GM19455 (cell line): ENCODE results near the gene GATC.

Experiments used
- ATAC-seq: cut with Tn5 transposase; IDR thresholded peaks from one replicate; pipeline ENCODE4 v1.9.1; 2021; ENCODE audit not compliant: unreplicated experiment

GATC gene, protein sequence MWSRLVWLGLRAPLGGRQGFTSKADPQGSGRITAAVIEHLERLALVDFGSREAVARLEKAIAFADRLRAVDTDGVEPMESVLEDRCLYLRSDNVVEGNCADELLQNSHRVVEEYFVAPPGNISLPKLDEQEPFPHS

DNA sequence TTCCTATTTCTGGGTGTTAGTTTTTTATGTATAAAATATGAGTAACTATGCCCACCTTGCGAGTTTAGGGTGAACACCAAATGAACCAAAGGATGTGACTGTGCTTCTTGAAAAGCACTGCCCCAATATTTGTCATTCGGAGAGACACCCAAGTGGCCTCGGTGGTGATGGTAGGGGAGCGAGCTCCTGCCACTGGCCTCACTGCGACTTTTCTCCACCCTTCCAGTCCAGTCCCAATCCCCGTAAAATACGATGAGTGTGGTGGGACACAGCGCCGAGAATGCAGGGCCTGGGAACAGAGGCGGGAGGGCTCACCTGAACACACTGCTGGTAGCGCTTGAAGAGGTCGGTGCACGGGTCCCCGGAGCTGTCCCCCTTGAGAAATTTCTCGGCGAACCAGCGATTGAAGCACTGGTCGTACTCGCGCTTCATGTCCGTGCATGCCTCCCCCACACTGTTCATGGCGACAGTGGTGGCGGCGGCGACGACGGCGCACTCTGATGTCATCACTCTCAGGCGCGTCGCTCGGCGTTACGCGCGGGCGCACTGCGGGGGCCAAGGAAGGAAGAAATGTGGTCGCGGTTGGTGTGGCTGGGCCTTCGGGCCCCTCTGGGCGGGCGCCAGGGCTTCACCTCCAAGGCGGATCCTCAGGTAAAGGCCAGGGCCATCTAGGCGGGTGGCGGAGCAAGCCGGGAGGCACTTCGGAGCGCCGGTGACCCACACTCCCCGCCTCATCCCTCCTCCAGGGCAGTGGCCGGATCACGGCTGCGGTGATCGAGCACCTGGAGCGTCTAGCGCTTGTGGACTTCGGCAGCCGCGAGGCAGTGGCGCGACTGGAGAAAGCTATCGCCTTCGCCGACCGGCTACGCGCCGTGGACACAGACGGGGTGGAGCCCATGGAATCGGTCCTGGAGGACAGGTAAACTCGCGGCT, at the start of gene GATC, which contains the start of gene TRIAP1:
Gene GATC (plus strand): TSS at position 534 of the 933 bp plus-strand sequence. CDS start 37 bp downstream, at position 571.
Gene TRIAP1 (minus strand): TSS at position 474 of the 933 bp plus-strand sequence. CDS start 12 bp downstream, at position 462.
- peak; percentile 85 for ATAC-seq

DNA sequence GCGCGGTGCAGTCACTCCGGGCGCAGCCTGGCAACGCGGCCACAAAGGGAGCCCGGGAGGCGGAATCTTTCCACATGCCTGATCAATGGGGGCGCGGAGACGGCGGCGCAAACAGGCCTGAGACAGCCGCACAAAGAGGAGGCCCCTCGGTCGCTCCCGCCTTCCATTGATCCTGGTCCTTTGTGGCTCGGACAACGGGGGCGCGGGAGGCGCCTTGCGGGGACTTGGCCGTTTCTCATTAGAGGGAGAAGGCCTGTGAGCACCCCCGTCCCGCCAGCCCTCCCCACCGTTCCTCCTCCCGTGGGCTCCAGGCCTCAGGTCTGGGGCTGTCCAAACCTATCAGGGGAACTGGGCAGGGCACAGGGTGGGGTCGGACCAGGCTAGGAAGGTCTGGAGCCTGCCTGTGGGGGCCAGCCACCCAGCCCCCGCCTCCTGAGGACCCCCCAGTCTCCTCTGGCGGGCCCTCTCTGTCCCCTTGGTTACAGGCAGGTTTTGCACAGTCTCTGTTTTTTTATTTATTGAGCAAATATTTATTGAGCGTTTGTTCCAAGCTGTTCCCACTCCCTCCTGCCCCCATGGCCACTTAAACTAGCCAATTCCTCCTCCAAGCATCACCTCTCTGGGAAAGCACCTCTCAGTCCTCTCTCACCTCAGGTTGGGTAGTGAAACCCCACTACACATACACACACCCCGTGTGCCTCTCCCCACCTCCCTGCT, 48.3 kb upstream of the GATC start:
- no peak for ATAC-seq

DNA sequence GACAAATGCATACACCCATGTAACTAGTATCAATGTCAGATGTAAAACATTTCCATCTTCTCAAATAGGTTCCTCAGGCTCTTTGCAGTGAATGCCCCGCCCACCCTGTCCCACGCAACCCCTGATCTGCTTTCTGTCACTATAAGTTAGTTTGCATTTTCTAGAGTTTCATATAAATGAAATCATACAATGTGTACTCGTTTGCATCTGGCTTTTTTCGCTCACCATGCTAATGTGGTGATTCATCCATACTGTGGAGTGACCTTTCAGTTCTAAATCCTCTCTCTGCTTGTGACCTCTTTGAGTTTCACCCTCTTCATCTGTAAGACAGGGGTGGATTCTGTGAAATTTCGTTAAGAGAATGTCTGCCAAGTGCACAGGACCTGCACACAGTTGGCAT, 46.7 kb upstream of the GATC start:
- no peak for ATAC-seq

DNA sequence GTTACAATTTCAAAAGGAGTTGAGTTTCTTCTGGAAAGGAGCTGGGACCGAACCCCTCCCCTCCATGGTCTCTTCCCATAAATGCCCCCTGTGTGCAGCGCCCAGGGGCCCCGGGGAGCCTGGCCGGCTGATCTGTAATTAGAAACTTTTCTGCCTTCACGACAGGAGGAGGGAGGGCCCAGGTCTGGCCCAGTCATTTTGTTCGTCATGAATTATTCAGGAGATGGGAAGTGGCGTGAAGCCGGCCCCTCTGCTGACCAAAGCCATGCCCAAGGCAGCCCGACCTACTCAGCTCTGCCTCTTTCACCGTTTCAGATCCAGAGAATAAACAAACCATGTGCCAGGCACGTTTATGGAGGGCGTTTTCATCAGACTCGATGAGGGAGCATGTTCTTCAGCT, 44.0 kb upstream of the GATC start:
- ATAC-seq = no peak

DNA sequence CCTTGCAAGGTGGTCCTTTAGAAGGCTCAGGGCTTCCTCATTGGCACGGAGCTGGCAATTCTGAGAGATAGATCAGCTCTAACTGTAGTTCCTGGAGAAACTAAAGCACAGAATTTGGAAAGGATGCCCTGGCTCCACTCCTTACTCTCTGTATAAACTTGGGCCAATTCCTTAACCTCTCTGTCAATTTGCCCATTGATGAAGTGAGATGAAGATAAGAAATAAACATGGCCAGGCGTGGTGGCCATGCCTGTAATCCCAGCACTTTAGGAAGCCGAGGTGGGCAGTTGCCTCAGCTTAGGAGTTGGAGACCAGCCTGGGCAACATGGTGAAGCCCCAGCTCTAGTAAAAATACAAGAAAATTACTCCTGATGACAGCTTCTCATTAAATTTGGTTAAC, 42.4 kb upstream of the GATC start:
- no peak for ATAC-seq

DNA sequence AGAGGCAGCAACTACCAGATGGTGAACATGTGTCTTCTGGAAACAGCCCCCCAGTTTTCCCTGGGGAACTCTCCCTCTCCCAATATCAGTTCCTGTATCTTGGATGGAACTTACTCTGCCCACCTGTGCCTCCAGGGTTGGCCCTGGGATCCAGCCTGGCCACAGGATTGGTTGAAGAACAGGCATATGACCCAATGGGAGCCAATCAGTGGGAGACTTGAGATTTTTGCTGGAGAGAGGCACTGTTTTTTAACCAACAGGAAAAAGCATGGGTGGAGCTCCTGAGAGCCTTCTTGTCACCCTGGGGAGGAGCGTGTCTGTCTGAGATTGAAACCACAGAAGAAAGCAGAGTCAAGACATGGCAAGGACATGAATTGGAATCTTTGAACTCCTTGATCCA, 42.0 kb upstream of the GATC start:
- no peak for ATAC-seq

DNA sequence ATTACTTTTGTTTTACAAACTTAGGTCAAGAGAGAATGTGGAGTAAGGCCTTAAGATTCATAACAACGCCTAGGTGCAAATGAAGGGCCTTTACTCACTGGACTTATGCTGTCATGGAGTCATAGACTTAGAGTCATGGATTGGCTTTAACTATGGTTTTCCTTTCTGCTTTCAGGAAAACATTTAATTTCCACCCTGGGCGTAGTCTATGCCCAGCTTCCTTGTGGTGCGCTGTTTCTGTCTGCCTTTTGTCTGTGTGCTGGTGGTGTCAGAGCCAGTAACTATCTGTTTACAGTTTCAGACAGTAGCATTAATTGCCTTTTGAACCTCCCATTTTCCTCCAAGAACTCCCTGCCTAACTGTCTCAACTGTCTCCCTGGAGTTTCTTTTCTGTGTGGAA, 40.2 kb upstream of the GATC start:
- no peak for ATAC-seq

DNA sequence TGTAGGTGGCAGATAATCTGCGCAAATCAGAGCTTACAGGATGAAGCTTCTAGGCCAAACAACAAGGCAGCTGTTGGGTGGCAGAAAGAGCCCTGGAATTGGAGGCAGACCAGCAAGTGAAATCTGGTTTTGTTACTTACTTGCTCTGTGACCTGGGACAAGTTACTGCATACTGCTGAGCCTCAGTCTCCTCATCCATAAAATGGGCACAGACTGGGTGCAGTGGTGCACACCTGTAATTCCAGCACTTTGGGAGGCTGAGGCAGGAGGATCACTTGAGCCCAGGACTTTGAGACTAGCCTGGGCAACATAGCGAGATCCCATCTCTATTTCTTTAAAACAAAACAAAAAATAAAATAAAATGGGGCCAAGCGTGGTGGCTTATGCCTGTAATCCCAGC, 39.7 kb upstream of the GATC start:
- no peak for ATAC-seq

DNA sequence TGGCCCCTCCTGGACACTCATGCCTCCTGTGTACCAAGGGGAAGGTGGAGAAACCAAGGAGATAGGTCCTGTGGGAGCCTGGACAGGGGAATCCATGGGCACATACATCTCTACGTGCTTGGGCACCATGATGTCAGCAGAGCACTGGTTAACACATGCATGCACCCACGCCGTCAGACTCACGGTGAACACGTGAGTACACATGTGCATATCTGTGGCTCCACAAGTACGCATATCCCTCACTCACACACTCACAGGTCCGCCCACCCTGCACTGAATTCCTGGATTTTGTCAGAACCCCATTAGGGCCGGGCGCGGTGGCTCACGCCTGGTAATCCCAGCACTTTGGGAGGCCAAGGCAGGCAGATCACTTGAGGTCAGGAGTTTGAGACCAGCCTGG, 37.5 kb upstream of the GATC start:
- no peak for ATAC-seq

DNA sequence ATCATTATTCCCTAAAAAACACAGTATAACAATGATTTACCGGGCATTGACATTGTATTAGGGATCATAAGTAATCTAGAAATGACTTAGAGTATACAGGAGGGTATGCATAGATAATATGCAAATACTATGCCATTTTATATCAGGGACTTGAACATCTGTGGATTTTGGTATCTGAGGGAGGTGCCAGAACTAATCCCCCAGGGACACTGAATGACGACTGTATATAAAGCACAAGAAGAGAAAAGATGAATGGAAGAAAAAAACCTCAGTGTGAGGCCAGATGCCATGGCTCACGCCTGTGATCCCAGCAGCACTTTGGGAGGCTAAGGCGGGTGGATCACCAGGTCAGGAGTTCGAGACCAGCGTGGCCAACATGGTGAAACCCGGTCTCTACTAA, 33.8 kb upstream of the GATC start:
- ATAC-seq = no peak

DNA sequence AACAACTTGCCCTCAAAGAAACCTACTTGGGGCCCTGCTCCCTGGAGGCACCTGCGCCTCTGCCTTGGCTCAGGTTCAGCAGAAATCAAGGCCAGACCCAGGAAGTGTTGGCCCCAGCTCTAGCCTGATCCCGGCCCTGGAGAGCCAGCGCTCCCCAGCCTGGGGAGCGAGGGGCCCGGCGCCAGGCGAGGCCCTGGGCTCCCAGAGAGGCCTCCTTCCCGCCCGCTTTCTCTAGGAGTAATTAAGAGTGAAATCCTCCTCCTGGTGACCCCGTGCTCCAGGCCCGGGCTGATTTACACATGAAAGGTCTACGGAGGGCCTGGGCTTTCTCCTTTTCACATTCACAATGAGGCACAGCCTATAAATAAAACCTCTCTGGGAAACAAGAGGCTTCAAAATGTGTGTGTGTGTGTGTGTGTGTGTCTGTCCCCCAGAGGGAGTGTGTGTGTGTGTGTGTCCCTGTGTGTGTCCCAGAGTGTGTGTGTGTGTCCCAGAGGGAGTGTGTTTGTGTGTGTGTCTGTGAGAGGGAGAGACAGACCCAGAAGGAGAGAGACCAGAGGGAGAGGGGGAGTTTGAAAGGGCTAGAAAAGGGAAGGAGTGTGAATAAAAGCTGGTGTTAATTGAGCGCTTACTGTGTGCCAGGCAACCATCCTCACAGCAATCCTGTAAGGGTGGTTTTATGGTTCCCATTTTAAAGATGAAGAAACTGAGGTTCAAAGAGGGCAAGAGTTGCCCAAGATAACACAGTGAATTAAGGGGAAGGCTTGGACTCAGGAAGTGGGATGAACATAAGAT, 32.1 kb upstream of the GATC start:
- no peak for ATAC-seq

DNA sequence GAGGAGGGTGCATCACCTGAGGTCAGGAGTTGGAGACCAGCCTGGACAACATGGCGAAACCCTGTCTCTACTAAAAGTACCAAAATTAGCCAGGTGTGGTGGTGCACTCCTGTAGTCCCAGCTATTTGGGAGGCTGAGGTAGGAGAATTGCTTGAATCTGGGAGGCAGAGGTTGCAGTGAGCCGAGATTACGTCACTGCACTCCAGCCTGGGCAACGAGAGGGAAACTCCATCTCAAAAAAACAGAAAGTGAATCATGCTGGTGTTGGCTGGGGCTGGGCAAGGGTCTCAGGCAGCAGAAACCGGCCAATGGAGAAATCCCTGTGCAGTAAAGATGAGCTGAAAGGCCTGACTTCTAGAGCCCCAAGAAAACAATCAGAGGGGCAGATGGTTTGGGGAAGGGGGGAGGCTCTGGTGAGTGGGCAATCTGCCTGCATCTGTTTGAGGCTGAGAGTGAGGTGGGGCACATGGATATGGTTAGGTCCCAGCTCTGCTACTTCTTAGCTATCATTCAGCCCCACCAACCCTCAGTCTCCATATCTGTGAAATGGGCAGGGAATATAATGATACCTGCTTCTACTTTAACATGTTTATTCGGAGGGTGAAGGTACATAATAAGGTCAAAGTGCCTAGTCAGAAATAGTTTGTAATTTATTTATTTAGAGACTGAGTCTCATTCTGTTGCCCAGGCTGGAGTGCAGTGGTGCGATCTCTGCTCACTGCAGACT, 29.6 kb upstream of the GATC start:
- no peak for ATAC-seq

DNA sequence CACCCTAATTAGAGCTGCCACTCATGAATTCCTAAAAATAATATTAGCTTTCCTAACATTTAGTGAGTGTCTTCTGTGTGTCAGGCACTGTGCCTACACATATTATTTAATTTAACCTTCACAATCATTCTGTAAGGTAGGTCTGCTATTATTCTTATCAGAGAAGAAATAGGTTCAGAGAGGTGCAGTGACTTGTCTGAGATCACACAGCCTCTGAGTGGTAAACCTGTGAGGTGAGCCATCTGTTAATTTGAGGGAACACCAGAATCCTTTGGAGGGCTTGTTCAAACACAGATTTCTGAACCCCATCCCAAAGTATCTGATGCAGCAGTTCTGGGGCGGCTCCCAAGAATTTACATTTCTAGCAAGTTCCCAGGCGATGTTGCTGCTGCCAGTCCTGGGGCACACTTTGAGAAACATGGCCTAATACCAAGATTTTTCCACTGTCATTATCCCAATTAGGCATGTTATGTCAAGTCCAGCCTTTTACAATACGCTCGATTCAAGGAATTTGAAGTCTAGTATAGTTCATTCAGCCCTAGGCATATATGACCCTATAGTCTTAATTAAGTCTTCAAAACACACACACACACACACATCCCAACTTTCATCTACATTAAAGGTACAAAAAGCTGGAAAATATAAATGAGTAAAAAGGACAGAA, 28.2 kb upstream of the GATC start:
- ATAC-seq = no peak

DNA sequence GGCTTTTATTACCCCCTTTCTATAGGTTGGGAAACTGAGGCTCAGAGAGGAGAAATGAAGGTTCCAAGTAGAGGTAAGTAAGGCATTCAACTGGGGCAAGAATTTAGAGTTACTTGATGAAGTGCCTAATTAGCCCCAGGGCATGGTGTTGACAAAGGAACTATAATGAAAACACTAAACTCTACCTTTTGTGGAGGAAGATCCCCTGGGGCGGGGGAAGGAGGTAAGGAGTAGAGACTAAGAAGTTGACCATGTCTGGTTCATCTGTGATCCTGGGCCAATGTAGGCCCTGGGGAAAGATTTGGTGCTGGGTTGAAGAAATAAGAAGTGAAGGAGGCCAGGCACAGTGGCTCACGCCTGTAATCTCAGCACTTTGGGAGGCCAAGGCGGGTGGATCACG, 24.5 kb upstream of the GATC start:
- no peak for ATAC-seq

DNA sequence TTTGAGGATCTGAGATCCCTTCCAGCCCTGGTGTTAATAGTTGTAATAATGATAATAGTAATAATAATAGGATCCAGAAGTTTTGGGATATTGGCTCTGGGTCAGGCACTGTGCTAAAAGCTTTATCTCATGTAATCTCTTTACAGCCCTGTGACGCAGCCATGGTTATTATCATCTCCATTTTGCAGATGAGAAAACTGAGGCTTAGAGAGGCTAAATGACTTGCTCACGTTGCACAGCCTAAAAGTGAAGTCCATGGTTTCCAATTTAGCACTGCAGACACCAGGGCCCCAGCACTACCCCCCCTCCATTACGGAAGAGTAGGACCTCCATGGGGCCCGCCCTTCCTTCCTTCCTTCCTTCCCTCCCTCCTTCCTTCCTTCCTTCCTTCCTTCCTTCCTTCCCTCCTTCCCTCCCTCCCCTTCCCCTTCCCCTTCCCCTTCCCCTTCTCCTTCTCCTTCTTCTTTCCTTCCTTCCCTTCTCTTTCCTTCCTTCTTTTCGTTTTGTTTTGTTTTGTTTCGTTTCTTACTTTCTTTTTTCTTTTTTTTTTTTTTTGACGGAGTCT, 23.3 kb upstream of the GATC start:
- no peak for ATAC-seq

DNA sequence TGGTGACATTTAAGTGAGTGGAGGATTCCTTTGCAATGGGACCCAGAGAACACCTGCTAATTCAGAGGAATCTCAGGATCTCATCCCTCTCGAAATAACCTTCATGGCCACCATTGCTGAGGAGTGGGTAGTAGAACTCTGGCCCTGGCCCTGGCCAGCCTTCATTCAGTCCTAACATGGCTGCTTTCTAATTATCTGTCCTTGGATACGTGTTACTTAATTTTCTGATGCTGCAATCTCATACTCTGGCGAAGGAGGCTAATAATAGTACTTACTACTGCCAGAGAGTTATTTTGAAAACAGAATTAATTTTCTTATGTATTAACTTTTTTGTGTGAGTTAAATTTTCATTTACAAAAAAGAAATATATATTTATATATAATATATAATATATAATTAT, 20.4 kb upstream of the GATC start:
- ATAC-seq = no peak

DNA sequence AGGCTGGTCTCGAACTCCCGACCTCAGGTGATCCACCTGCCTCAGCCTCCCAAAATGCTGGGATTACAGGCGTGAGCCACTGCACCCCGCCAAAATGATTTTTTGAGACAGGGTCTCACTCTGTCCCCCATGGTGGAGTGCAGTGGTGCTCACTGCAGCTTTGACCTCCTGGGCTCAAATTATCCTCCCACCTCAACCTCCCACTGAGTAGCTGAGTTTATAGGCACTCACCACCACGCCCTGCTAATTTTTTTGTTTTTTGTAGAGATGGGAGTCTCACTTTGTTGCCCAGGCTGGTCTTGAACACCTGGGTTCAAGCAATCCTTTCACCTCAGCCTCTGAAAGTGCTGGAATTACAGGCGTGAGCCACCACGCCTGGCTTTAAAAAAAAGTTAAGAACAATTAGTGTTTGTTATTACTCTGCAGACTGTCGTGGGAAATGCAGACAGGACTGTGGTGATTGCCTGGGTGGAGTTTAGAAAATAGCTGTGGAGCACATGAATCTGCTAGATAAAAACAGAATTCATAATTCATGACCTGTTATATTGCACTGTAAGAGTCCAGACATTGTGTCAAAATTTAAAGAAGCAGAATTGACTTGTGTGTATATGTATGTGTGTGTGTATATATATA, 17.5 kb upstream of the GATC start:
- no peak for ATAC-seq

DNA sequence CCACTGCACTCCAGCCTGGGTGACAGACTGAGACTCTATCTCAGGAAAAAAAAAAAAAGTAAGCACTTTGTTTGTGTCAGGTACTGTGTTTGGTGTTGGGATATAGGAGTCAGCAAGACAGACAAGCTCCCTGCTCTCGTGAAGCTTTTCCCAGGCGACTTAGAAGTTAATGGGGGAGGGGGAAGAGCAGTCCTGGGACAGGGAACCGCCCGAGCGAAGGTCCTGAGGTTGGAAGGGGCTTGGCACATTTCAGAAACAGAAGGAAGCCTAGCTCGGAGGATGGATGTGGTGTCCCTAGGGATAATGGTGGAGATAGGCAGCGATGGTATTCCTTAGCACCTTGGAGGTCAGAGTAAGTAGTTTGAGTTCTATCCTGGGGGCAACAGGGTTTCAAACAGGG, 16.9 kb upstream of the GATC start:
- ATAC-seq = no peak
